BJ (cell line): ENCODE data around the gene PLA2G2D. TPM values are rescaled to one million over a fixed set of nuclear protein-coding genes. Genes with fewer than 3 reads are reported as not detected.
"Not testable (repeated sequence)": the region's sequence is repeated elsewhere in the genome, so short reads cannot be mapped to it uniquely, and the experiment has no call there.

Experiments used
- CTCF ChIA-PET: fragments of 350-600 bp; formaldehyde crosslinking; extraction: SDS; loops from one replicate; lab custom pipeline; 2021; ENCODE audit warnings: antibody characterized with exemption, inconsistent platforms; lab: Yijun Ruan, JAX
- POLR2A ChIA-PET: fragments of 300-600 bp; sonication (Branson Sonifier 250); formaldehyde crosslinking; extraction: SDS; loops from one replicate; lab custom pipeline; 2021; ENCODE audit warnings: antibody characterized with exemption; lab: Charles Lee
- DNase-seq: peaks from one replicate; pipeline ENCODE4 v3.0.0-alpha.2; 2011; ENCODE audit warnings: low read depth
- H3K27me3 ChIP-seq: 2 replicates; pipeline ENCODE4 v1.6.0; 2011; ENCODE audit warnings: low read length; ENCODE audit not compliant: control insufficient read depth, insufficient read depth
- H3K36me3 ChIP-seq: 2 replicates; pipeline ENCODE4 v1.5.1; 2011; ENCODE audit warnings: low read length; ENCODE audit not compliant: control insufficient read depth, insufficient read depth
- H3K4me3 ChIP-seq: 2 replicates; pipeline ENCODE4 v1.5.1; 2011; ENCODE audit warnings: low read depth, mild to moderate bottlenecking, control low read depth, low read length
- CTCF ChIP-seq: IDR thresholded peaks from 2 replicates; pipeline ENCODE4 v1.5.1; 2011; ENCODE audit warnings: low read depth, mild to moderate bottlenecking, control low read depth, inconsistent platforms, low read length, moderate library complexity; ENCODE audit not compliant: insufficient read depth
- polyA plus RNA-seq: library from polyadenylated mRNA; depleted of rRNA; stranded (reverse); fragments of >200 nt; gene quantifications from 2 replicates; pipeline ENCODE4 v1.2.3, GENCODE V29; 2011

Gene PLA2G2D
- polyA plus RNA-seq, 1 experiment, result not detected

- CTCF ChIA-PET, result interaction anchor here (0.6 kb wide), 1 partner anchor 27 kb away, joined by 3 read pairs; no protein-coding TSS in a partner anchor
- POLR2A ChIA-PET, result no interaction called here
- DNase-seq, result no peak
These were observed 19.0 kb upstream of the PLA2G2D start for GRCh38 chr1:20138346-20138745.

DNA sequence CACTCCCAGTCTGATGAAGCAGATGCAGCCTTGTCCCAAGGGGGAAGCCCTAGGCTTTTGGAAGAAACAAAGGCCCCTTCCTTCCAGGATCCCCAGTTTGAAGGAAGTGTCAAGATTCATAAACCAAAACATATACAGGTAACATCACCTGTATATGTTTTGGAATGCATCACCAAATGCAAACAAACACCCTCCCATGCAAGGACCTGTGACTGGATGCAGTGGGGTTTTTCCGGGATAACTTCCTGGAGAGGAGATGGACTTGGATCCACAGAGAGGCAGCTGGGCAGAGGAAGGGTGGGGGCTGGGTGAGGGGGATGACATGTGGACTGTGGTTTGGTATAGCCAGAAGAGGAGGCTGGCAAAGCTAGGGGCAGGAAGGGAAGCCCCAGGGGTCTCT is 18.3 kb upstream of the PLA2G2D start:
- Histone ChIP-seq H3K27me3 (no peaks in the 10 kb centered on the region), H3K4me3 (no peak overlapping the region), H3K36me3 (no peaks in the 10 kb centered on the region)
- no peak for TF ChIP-seq CTCF
- DNase-seq, result no peak
- CTCF ChIA-PET, result no interaction called here
- POLR2A ChIA-PET, result no interaction called here

More at GRCh38 chr1:20138346-20138745, 19.0 kb upstream of the PLA2G2D start:
- H3K36me3 ChIP-seq, result no peaks in the 10 kb centered on the region
- no peak for TF ChIP-seq CTCF
- H3K4me3 ChIP-seq, result no peak overlapping the region
- H3K27me3 ChIP-seq, result no peaks in the 10 kb centered on the region

- no peak for TF ChIP-seq CTCF
- CTCF ChIA-PET, result interaction anchor here (2.5 kb wide), 1 partner anchor 15 kb away, joined by 10 read pairs; no protein-coding TSS in a partner anchor
- DNase-seq, result no peak
- Histone ChIP-seq H3K36me3 (no peaks in the 10 kb centered on the region), H3K4me3 (no peak overlapping the region), H3K27me3 (no peaks in the 10 kb centered on the region)
- POLR2A ChIA-PET, result no interaction called here
These were observed 17.7 kb upstream of the PLA2G2D start for GRCh38 chr1:20137055-20137454.

DNA sequence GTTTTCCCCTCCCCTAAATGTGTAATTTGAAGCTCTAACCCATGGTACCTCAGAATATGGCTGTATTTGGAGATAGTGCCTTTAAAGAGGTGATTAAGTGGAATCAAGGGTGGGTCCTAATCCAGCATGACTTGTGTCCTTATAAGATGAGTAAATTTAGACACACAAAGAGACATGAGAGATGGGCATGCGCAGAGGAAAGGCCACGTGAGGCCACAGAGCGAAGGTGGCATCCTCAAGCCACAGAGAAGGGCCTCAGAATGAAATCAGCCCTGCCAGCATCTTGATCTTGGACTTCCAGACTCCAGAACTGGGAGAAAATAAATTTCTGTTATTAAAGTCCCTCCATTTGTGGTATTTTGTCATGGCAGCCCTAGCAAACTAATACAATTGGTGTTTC is 16.9 kb upstream of the PLA2G2D start:
- H3K4me3 ChIP-seq, result no peak overlapping the region
- DNase-seq, result no peak
- H3K27me3 ChIP-seq, result no peaks in the 10 kb centered on the region
- POLR2A ChIA-PET, result no interaction called here
- no peaks in the 10 kb centered on the region for H3K36me3 ChIP-seq
- CTCF ChIA-PET, result interaction anchor here (2.5 kb wide), 1 partner anchor 16 kb away, joined by 10 read pairs; no protein-coding TSS in a partner anchor
- no peak for TF ChIP-seq CTCF

GRCh38 chr1:20134995-20135394 is 15.7 kb upstream of the PLA2G2D start:
- CTCF ChIA-PET, result interaction anchor here (2.5 kb wide), 1 partner anchor 17 kb away, joined by 10 read pairs; no protein-coding TSS in a partner anchor

GRCh38 chr1:20130518-20130917 is 11.2 kb upstream of the PLA2G2D start:
- CTCF ChIA-PET, H3K36me3 ChIP-seq, H3K4me3 ChIP-seq, POLR2A ChIA-PET, H3K27me3 ChIP-seq, DNase-seq: not testable (repeated sequence)

More at GRCh38 chr1:20134995-20135394, 15.7 kb upstream of the PLA2G2D start:
- Histone ChIP-seq H3K4me3 (no peak overlapping the region), H3K27me3 (no peaks in the 10 kb centered on the region), H3K36me3 (no peaks in the 10 kb centered on the region)
- no peak for DNase-seq
- no peak for TF ChIP-seq CTCF
- POLR2A ChIA-PET, result no interaction called here
